ELF-1 (cell line): Measurements from ENCODE around the gene DLG5.
A peak's percentile ranks its signal among the peaks of the same experiment; 100 is the strongest.

ENCODE experiments used
- DNase-seq: peaks from one replicate; pipeline ENCODE4 v3.0.0-alpha.2; 2016; ENCODE audit warnings: low read depth, low spot score

The DLG5 gene

DNA sequence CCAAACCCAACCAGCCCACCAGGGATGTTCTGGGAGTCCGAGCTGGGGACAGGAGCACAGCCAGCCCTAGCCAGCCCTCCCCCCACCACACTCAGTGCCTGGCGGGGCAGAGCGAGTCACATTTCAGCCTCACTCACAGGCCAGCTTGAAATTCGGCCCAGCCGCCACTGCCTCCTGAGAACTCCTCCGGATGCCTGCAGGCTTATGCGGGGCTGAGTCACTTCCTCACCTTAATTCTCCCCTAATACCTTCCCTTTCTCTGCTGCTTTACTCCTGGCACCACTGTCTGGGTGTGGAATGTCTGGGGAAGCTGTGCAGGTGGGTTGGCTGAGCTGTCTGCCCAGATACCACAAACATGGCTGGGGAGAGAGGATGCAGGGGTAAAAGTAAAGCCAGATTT, 22.6 kb upstream of the DLG5 start:
- DNase-seq: peak; percentile 98

GRCh38 chr10:77946084-77946483, 19.5 kb upstream of the DLG5 start:
- no peak for DNase-seq

DNA sequence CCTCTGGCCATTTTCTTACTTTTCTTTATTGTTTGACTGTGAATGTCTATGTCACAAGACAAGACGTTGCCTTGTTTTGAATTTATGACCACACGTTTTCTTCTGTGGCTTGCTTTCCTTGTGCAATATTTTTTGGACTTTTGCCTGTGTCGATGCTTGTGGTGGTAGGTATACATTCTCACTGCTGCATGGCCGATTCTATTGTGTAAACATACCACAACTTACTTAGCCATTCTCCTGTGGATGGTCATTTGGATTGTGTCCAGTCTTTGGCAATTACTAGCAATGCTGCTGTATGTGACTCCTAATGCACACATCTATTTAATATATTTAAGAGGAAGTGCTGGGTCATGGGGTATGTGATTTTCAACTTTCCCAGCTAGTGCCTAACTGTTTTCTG, 18.0 kb upstream of the DLG5 start:
- DNase-seq: no peak

DNA sequence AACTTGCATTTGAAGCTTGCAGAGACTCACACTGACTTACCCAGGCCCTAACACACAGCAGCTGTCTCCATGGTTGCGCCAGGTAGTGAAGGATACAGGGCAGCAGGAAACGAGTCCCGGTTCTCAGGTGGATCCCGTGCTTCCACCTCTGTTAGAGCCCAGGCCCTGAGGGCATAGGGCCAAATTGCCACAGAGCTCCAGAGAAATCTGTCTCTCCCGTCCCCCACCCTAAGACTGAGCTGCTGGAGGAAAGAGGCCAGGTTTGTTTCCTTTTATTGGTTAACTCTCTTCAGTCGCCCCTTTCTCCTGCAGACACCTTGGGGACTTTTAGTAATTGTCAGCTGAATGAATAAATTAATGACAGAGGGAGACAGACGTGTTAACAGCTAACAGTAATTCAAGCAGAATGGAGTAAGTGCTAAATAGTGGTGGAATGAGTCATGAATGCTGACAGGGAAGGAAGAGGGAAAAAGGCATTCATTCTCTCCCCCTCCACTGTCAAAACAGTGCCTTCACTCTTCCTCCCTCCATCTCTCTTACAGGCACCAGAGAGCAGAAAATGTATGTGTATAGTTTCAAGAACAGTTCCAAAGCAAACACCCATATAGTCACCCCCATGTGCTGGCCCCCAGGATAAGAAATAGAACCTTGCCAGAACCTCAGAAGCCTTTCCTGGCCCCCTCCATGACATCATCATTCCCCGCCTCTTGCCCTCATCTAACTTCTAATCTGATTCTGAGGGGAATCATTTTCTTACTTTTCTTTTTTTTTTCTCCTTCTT, 16.8 kb upstream of the DLG5 start:
- peak; percentile 91 for DNase-seq

DNA sequence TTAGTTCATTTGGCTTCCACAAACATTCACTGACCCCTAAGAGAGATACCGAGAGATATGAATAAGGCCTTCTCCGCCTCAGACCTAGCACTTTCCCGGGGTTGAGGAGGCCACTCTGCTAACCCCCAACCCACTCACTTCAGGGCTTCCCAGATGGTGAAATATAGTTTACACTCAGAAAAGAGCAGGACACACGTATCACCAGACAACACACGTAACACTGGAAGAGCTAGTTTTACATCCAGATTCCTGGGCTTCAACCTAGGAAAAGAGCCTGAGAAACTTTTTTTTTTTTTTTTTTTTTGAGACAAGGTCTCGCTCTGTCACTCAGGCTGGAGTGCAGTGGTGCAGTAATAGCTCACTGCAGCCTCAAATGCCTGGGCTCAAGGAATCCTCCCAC, 15.2 kb upstream of the DLG5 start:
- no peak for DNase-seq

DNA sequence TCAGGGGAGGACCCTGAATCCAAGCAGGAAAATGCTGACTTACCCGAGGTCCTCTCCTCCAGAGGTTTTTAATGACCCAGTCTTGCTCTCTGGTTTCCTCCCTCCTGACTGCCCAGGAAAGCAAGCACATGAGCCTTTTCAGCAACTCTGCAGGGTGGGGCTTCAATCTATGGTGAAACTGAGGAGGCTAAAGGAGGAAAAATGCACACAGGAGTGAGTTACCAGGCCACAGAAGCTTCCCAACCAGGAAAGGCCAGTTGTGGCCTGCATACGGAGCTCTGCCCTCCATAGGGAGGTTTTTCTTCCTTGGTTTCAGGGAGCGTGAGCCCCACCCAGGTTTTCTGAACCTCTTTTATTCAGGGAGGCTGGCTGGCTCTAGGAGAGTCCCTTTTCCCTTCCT, 14.1 kb upstream of the DLG5 start:
- no peak for DNase-seq

DNA sequence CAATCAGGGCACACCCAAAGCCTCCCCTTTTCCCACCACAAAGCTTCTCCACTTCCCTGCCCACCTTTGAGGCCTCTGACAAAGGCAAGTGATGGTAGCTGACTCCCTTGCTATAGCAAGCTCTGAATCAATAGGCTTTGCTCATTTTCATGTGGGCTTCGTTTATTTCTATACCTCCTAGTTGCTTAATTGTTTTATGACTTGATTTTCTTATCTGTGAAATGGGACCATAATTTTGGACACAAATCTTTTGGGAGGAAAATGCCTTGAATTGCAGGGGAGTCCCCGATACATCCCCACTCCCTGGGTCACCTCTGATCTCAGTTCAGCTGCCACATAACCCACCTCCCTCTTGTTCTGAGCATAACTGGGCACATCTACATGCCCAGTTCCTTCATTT, 13.7 kb upstream of the DLG5 start:
- DNase-seq: no peak

GRCh38 chr10:77939561-77940001, 13.0 kb upstream of the DLG5 start:
- no peak for DNase-seq

GRCh38 chr10:77936697-77937567, 10.4 kb upstream of the DLG5 start:
- peak; percentile 47 for DNase-seq

GRCh38 chr10:77932016-77932715, 5.6 kb upstream of the DLG5 start:
- no peak for DNase-seq

DNA sequence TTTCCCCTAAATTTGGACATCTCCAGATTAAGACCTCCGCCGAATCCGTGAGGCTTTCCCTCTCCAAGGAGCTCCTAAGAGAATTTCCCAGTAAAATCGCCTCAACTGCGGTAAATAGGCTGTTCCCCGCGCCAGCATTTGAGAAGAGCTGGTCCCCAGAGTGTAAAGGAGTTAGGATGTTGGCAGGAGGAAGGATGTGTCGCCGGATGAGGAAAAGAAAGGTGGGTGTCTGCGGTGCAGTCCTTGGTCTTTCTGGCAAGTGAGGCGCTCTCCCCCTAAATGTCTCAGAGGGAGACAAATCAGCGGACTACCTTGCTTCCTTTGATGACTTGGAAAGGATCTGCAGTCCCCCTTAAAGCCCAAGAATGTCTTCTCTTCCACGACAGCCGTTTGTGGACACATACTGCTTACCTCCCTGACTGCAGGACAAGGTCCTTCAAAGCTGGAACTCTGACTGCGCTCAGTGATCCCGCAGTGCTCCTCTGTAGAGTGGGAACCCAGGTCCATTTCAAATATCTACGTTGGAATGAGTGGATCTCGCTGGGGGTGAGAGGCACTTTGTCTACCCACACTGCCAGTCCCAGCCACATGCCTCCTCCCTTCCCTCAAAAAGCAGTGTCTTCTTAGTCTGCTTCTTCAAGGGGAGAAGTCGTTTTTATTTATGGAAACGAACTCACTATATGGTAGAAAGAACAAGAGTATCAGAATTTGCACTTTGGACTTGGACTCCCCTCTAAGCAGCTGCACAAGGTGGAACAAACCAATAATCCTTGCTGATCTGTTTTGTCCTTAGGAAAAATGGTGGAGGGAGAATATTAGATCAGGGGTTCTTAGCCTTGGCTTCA, 1.1 kb upstream of the DLG5 start:
- peak; percentile 42 for DNase-seq

DNA sequence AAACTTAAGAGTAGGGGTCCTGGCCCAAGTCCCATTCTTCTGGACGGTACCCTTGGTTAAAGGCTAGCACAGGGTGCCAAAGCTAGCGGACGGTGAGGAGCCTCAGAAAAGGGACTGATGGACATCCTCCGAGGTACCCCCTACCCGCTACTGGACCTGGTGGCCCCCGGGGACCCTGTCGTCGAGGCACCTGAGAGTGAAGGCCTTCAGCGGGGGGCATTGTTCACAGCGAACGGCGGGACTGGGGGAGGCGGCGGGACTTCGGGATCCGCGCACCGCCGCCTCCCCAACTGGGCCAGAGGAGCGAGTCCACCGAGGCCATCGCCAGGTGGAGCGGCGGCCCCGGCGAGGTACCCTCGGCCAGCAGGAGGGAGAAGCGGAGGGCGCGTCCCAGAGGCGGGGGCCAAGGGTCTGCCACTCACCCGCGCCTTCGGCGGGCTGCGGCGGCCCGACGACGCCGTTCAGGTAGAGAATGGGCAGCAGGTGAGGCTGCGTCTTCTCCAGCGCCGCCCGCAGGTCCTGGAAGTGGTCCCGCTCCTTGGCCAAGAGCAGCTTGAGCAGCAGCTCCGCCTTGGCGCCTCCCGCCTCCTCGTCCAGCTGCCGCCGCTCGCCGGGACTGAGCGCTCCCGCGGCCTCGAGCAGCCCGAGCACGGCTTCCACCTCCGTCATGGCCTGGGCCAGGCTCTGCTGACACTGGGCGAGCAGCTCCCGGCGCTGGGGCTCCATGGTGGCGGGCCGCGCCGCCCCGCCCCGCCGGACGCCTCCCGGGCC, 575 bp downstream of the DLG5 start:
- peak; percentile 63 for DNase-seq

DNA sequence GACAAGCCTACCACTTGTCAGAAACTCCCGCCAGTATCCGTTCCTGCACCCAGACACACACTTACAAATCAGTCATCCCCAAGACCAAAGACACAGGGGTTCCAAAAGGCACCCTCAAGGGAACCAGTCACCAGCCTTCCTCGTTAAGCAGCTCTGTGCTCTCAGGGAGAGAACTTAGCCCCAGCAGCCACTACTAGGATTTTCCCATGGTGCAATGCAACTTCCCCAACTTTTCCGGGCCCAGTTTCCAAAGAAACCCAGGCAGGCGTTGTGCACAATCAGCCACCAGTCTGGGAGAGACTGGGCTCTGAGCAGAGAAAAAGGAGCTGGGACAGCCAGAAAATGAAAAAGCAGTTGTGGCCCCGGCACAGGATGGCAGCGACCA, 1.2 kb downstream of the DLG5 start:
- peak; percentile 34 for DNase-seq

DNA sequence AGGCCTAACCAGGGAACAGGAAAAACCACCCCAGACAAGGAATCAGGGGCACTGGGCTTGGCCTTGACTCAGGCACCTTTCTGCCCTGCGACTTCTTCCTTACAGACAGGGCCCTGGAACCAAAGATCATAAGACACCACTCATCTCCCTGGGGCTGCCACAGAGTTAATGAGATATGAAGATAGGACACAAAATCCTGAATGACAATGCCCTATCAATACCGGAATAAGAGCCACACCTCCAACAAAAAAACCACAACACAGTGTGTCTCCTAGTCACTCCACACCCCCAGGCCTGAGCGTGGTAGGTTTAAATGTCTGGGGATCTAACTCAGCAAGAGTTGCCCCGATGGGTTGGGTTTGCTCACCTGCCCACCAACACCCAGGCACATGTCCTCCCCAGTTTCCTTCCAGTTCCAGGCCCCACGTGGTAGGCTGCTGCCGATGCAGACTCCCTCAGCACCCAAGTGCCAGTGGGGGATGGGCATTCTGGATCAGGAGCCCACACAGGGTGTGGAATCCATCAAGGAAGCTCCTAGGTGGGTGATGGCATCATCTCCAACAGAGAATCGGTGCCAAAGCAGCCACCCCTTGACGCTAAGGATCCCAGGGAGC, 3.9 kb downstream of the DLG5 start:
- no peak for DNase-seq

DNA sequence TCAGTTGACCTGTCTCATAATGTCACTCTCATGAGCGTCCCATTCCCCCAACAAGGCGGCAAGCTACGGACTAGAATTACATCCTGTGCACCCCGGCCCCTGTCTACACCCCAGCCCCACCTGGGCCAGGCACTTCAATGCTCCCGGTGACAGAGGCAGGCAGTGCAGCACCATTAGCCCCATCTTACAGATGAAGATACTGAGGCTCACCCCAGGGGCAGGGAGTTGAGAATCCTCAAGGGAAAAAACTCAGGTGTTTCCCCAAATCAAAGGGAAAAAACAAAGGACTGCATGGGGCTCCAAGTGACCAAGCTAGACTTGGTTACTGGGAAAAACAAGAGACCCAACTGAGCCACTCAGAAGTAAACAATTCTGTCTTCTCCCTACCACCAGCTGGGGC, 4.5 kb downstream of the DLG5 start:
- DNase-seq: no peak

DNA sequence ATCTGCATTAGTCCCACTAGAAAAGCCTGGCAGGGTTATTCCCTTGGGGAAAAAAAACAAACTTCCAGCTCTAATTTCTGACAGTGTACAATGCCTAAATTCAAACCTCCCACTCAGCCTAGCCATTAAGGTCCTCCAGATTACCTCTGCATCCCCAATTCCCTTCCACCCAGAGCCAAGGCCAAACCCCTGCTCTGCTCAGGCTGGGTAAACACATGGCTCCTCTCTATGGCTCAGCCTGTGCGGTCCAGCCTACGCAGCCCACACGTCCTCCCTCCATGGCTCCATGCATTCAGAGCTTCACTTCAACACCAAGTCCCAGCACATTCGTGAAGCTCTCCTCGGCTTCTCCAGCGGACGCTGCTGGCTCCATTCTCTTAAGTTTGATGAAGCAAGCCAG, 5.2 kb downstream of the DLG5 start:
- no peak for DNase-seq

DNA sequence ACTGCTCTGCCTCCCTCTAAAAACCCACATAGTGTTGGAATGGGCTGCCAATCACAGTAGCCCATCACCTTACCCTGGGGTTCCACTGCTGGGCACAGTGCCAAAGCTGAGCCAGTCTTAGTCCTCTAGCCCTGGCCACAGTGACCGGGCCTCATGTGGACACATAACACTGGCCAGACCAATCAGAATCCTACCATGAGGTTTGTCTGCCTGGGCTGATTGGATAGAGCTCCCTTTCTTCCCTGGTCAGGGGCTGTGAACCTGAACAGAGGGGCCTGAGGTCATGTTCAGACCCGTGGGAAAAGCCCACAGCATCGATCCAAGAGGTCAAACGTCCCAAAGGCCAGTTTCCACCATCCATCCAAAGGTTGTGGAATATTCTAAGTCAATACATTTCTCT, 6.1 kb downstream of the DLG5 start:
- DNase-seq: no peak

GRCh38 chr10:77919713-77920108, 6.8 kb downstream of the DLG5 start:
- no peak for DNase-seq

DNA sequence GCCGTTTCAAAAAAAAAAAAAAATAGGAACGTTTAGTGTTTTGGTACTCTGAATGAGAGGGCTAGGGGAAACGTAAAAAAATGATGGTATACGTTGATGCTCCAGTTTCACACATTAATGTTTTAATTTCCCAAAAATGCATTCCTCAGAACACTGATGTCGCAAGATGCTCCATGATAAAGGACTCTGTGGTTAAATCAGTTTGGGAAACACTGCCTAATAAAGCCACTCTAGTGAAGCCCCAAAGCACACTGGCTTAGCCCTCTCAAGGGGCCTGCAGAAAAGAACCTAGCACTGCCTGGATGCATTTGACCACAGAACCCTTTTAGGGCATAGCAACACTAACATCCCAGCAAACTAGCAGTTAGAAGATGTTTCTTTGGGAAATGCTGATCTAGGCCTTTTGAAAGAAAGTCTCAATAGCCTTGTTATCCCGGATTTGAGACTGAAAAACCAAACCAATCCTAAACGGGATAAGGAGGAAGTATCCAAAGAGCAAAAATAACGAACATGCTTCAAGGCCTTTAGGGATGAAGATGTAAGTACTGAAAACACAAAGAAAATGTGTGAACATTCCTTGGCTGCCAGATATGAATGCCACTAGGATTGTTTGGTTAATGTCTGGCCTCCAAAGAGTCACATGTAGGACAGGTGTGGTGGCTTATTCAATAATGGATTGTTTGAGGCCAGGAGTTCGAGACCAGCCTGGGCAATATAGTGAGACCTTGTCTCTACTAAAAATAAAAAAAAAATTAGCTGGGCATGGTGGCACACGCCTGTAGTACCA, 11.0 kb downstream of the DLG5 start:
- DNase-seq: no peak
